ENCODE measurements around the gene KDM4F.

The KDM4F gene

GRCh38 chr11:95066716-95067038 is 17.5 kb downstream of the KDM4F start, which contains the start of gene SRSF8:
TSS of gene SRSF8 (plus strand) at chr11:95066919. CDS start at chr11:95067227, 308 bp downstream.
- DNase-seq = no peak

DNA sequence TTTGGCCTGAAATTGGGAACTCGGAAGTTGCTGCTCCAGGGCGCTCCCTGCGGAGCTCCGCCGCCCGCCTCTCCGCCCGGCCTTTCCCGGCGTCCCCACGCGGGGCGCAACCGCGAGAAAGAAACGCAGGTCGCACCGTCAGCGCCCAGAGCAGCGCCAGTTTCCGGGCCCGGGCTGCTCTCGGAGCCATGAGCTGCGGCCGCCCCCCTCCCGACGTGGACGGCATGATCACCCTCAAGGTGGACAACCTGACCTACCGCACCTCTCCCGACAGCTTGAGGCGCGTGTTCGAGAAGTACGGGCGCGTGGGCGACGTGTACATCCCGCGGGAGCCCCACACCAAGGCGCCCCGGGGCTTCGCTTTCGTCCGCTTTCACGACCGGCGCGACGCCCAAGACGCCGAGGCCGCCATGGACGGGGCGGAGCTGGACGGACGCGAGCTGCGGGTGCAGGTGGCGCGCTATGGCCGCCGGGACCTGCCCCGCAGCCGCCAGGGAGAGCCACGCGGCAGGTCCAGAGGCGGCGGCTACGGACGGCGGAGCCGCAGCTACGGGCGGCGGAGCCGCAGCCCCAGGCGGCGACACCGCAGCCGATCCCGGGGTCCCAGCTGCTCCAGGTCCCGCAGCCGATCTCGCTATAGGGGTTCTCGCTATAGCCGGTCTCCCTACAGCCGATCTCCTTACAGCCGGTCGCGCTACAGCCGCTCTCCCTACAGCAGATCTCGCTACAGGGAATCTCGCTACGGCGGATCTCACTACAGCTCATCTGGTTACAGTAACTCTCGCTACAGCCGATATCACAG is 18.0 kb downstream of the KDM4F start:
- peak; percentile 80 to 81 for DNase-seq

DNA sequence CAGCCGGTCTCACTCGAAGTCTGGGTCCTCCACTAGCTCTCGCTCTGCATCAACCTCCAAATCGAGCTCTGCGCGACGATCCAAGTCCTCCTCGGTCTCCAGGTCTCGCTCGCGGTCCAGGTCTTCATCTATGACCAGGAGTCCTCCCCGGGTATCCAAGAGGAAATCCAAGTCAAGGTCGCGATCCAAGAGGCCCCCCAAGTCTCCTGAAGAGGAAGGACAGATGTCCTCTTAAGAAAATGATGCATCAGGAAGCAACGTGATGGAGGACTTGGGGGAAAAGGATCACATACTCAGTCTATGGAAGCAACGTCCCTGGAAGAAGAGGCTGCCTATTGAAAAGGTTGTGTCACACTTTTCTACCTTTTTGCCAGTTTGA is 18.6 kb downstream of the KDM4F start:
- no peak for DNase-seq

DNA sequence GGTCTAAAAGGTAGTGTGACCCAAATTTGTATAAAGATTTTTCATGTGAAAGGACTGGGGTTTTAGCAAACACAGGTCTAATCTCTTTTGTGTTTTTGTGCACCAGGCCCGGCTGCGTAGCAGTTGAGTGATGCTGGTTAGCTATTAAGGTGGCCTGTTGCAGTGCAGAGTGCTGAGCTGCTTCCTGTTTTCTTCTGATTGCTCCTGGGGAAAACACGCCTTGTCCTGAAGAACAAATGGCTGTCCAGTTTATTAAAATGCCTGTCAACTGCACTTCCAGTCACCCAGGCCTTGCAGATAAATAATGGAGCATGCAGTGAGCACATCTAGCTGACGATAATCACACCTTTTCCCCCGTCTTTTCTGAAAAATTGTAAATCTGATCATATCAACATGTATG is 19.3 kb downstream of the KDM4F start:
- DNase-seq = peak; percentile 61 to 71

DNA sequence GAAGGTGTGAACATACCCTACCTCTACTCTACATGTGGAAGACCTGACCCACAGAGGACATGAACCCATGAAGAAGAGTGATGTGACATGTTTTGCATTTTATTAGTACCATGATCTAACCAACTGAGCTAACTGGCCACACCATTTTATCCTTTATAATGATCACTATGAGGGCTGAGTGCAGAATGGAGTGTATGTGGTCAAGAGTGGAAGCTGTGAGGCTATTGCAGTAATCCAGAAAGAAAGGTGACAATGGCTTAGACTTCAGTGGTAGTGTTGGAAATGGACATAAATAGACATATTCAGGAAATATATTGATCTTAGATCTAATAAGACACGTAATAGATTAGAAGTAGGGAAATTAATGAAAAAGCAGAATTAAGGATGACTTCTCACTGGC is 21.2 kb downstream of the KDM4F start:
- DNase-seq = no peak

- no peak for DNase-seq
Observed at GRCh38 chr11:95072948-95073347, 23.7 kb downstream of the KDM4F start.

DNA sequence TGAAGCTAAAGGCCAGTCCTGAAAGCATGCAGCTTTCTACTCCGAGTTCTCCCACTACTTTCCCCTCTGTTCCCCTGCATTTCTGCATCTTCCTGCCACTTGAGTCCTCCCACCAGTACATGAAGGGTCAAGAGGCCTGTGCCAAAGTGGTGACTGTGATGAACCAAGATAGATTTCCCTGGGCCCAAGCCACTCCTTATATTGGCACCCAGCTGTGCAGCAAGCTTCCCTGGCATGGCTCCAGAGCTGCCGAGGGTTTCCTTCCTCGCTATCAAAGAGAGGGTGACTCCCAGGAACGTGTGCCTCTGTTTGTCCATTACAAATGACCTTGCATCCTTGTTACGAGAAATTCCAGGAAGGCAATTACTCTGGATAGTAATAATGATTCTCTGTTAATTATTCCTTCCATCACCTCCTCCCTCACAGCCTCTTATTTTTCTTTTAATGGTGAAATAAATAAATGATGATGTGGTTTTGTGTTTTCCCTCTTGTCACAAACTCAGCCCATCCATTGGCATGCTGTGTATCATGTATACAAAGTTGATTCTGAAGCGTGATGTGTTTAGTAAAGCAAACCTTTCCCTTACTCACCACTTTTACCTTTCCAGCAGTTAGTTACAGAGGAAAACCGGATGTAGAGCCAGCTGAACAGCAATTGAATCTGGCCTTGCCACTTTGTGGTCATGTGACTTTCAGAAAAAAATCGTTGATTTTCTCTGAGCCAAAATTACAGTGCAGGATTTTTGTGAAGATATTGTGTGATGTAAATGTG is 25.8 kb downstream of the KDM4F start:
- DNase-seq = no peak

- DNase-seq = no peak
Observed at GRCh38 chr11:95076416-95076815, 27.2 kb downstream of the KDM4F start.

- no peak for DNase-seq
Observed at GRCh38 chr11:95076981-95077380, 27.8 kb downstream of the KDM4F start.

GRCh38 chr11:95078526-95078925 is 29.3 kb downstream of the KDM4F start:
- no peak for DNase-seq

DNA sequence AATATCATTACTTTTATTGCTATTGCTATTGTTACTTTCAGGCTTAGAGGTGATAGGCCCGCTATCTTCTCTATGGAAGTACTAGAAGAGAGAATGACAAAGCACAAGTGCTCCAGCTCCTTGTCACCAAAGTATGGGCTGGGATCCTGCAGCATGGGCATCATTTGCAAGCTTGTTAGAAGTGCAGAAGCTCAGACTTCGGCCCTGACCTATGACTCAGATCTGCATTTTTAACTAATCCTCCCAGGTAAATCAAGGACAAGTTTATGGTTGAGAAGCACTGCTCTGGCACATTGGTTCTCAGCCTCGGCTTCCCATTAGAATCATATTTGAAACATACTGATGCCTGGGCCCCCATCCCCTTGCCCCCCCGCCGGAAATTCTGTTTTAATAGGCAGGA is 31.8 kb downstream of the KDM4F start:
- no peak for DNase-seq

GRCh38 chr11:95081412-95081811 is 32.2 kb downstream of the KDM4F start:
- DNase-seq = no peak

- no peak for DNase-seq
Observed at GRCh38 chr11:95082576-95083001, 33.4 kb downstream of the KDM4F start.

- DNase-seq = peak; percentile 53 to 67
Observed at GRCh38 chr11:95084509-95084908, 35.3 kb downstream of the KDM4F start.

DNA sequence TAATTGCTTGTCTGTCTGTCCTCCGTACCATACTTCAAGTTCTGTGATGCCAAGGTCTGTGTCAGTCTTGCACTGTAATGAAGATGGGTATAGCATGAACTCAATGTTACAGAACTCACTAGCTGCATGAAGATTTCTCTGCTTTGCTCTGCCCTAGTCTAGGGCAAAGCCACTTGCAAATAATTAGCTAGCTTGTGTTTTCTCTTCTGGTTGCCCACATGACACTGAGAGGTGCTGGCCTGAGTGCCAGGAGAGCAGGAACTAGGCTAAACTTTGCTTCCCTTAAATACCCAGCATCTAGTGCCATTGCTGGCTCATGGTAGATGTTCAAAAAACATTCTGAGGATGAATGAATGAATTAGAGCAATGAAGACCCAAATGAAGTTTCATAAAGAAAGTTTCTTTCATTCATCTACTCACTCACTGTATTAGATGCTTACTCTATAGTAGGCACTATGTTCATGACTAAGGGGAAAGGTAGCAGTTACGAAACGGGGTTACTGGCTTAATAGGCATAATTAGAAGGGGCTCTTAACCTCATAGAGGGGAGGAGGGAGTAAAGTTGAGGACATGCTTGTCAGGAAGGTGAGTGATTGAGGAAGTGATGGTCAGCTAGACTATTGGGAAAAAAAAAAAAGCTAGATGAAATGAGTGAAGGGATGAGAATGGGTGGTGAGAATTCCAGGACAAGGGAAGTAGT is 36.0 kb downstream of the KDM4F start:
- no peak for DNase-seq

DNA sequence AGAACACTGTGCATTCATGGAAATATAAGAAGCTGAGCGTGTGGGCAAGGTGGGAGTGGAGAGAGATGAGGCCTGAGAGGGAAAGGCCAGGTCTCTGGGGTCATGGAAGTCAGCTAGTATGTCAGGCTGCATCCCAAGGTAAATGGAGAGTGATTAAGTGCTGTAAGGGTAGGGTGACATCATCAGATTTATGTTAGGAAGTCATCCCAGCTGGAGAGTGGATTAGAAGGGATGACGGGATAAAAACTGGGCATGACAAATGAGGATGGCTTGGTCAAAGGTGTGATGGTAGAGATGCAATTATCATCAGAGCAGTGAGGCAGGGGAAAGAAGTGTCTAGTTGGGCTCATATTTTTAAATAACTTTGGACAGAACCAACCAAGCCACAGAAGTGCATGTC is 36.9 kb downstream of the KDM4F start:
- DNase-seq = no peak

DNA sequence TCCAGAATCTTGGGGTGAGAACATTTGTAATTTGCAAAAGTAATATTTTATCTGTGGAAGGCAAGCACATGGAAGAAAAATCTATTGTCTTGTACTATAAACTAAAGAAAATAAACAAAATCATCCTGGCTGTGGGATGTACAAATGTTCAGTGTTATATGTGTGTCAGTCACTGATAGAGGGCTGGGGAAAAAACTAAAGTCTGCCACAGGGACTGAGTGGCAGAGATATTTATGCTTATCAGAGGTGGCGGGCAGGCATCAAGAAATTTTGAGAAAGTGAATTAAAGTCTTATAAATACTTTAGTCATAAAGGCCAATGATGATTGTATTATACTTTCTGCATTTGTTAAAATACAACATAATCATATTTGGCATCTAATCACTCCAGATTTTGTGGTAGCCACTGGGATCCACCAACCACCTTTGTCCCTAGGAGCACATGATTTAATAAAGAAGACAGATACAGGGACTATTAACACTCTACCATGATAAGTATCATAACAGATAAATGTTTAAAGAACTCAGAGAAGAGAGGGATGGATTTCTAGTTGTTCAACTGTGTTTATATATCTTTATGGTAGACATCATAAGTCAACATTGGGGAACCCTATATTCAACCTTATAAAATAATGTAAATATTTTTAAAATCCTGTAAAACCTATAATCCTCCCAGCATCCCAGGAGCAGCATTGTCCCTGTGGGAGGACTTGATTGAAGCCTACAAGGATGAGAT is 37.8 kb downstream of the KDM4F start:
- no peak for DNase-seq

DNA sequence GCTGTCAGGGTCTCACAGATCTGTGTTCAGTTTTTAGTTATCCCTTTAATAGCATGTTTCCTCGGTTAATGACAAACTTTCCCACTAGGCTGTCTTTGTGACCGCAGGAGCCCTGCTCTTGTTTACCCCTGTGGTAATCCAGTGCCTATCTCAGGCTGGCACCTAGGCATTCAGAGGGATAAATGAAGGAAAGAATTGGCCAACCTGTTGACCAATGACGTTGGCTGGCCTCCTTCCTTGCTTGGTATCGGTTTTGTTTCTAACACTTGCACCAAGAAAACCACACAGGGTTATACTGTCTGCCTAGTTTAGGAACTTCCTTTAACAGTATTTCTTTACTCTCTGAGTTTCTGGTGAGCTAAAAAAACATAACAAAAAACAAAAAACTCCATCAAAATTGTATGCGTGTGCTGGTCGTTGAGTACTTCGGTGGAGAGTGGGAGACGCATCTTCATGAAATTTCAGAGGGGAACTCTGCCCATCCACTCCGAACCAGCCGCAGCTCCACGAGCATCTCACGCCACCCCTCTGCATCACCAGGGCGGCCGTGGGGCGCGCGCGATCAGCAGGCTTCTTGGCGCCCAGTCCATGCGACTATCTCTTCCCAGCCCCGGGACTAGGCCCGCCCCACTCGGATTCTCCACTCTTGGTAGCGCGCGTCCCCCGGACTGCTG is 39.9 kb downstream of the KDM4F start:
- DNase-seq = peak in 1 of 2 donors; percentile 12

GRCh38 chr11:95089620-95090542 is 40.7 kb downstream of the KDM4F start, which contains the start of gene ENDOD1:
TSS of gene ENDOD1 (plus strand) at chr11:95089846. CDS start at chr11:95089928, 82 bp downstream.
- DNase-seq = peak; percentile 82 to 85

DNA sequence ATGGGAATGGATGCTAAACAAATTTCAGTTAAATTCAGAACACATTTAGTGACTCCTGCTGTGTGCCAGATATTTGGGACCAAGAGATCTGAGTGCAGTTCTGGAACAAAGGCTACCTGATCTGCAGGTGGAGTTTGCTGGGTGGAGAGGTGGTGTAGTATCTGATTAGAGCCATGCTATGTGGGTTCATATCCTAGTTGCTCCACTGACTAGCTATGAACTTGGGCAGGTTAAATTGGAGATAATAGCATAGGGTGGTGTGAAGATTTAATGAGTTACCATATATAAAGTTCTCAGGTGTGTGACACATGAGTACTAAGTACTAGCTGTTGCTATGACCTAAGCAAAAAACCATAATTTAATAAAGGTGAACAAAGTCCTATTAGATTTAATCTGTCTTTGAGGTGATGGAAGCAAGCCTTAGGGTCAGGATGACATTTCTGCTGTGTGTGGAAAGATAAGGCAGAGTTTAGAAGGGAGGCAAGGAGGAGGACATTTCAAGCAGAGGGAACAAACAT is 42.5 kb downstream of the KDM4F start:
- DNase-seq = no peak

All from stimulated activated CD4-positive, alpha-beta T cell treated with anti-CD3 and anti-CD28 coated beads, Interleukin-2, amount 100 ng/mL, for 24 hours (primary cell).